Suppressor macrophage treated with lipopolysaccharide for 4 hours (primary cell): ENCODE measurements around the gene FAM89A.
"Not testable (repeated sequence)": the region's sequence is repeated elsewhere in the genome, so short reads cannot be mapped to it uniquely, and the experiment has no call there.

ENCODE experiments used
- DNase-seq: peaks from one replicate; pipeline ENCODE4 v3.0.0-alpha.2; 2020

Gene FAM89A

DNA sequence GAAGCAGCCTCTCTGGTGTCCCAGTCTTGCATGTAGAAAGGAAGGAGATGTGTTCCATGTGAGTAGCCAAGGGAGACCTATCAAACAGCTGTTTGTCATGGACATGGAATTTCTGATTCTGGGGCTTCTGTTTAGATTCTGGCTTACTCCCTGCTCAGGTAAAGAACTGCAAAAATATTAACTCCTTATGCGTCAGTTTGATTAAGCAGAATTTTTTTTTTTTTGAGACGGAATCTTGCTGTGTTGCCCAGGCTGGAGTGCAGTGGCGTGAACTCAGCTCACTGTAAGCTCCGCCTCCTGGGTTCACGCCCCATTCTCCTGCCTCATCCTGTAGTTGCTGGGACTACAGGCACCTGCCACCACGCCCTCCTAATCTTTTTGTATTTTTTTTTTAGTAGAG lies 54.3 kb downstream of the FAM89A start:
- no peak for DNase-seq

- DNase-seq, result not testable (repeated sequence)
Measured at GRCh38 chr1:230984622-230985515, 55.2 kb downstream of the FAM89A start.

DNA sequence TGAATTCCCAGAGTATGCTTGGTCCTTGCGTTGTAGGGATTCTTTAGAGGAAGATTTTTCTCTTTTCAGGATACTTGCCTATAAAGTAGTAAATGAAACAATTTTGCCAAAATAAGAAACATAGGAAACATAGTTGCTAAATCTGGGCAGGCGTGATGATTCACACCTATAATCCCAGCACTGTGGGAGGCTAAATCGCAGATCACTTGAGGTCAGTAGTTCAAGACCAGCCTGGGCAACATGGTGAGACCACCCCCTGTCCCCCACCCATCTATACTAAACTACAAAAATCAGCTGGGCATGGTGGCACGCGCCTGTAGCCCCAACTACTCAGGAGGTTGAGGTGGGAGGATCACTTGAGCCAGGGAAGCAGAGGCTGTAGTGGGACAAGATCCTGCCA lies 56.2 kb downstream of the FAM89A start:
- no peak for DNase-seq

DNA sequence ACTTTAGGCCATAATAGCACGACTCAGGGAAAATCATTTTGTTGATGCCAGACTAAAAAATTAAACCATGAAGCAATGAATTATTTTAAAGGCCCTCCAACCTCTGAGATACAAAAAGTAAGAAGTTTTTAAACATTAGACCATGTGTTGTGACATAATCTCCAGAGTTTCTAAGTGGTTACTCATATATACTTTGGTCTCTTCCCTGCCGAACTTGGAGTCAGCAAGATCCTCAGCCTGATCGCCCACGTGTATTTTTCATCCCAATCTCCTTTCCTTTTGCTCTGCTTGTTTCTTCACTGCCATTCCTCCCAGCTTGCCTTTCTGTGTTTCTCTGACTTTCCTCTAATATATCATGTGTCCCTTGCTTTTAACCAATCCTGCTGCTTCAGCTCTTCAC lies 57.4 kb downstream of the FAM89A start:
- DNase-seq, result no peak

DNA sequence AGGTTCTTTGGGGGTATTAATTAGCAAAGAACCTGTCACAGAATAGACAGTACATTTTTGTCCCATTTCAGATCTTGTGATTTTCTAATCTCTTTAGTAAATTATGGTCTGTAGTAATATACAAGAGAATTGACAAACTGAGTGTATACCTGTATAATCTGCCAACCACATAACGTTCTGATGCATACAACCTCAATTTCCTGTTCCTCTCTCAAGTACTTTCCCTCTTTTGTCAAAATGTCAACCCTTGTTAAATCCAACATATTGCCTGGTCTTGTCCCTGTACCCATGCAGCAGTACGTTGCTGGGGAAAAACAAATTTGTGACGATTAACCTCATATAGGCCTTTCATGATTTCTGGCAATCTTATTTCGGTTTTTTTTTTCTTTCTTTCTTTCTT lies 60.1 kb downstream of the FAM89A start:
- no peak for DNase-seq

DNA sequence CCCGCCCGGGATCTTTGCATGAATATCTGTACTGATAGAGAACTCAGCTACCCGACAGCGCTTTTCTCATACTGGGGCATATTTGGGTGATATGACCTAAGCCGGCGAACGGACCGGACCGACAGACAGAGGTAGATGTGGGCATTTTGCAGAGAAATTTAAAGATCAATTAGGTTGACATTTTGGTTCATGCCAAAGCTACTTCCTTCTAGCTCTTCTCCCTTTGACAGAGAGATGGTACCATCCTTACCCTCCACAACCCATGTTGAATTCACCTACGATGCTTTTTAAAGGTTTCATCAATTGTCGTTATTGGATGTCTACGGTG lies 60.7 kb downstream of the FAM89A start:
- DNase-seq, result peak; percentile 9

- peak; percentile 99 for DNase-seq
Measured at GRCh38 chr1:230978491-230979388, 61.3 kb downstream of the FAM89A start, which contains the start of the genes ARV1 and TTC13. Gene ARV1, plus strand, starts transcription at chr1:230979094. Its CDS starts 12 bp downstream, at chr1:230979106. Gene TTC13, minus strand, starts transcription at chr1:230978861. Its CDS starts 31 bp downstream, at chr1:230978830.

DNA sequence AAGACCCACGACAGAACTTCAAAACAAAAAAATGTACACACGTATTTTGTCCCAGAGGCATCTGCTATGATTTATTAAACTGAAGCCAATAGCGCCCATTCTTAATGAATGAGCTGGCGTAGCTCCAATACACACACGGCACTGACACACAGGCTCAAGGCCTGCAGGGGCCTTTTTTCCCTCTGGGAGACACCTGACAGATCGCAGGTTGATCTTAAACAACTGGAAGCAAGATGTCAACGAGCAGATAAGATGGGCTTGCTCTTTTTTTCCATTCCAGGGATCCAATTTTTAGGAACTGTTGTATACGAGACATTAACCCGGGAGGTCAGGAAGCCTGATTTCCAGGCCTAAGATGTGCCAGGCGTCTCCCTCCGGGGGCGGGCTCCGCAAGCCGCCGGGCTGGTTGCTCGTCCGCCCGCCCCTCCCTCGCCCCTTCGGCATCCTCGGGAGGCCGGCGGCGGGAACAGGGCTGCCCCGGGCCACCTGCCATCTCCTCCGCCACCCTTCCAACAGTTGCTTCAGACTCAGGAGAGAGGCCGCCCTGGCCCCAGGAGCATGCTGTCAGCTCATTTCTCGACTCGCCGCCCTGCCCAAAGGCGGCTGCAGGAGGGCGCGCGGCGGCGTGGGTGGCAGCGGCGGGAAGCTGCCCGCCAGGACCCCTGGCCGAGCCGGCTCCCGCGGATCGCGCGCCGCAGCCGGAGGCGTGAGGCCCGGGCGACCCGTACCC lies 62.1 kb downstream of the FAM89A start:
- DNase-seq, result peak; percentile 34

DNA sequence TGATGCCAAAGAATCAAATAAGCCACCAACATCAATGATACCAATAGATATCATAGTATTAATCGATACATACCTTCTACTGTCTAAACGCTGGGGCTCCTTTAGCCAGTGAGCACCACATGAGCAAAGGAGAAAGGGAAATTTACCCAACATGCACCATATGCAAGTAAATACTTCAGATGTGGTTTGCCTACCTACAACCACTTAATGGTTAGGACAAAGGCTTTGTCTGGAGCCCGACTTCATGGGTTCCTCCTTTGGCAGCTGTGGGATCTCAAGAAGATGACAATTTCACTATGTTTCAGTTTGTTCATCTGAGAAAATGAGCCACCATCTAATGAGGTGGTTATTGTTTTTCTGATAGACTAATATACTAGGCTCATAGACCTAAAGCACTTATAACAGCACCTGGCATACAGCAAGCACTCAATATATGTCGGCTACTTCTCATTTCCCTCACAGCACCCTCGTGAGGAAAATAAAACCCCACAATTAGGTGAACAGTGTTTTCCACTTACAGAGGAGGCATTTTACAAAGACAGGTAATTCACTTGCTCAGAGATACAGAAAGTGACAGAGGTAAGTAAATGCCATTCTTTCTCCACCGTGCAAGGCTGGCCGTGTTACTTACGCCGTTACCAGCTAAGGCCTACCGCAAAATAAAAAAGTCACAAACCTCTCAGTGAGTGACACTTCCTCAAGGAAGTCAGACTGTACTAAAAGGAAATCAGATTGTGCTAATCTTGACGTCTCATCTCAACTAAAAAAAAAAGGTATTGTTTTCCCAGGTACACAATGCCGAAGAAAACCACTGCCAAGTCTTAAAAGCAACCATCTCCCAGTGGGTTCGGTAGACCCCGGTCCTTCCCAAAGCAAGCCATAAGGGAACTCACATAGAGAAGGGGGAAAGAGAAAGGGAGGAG lies 63.0 kb downstream of the FAM89A start:
- peak; percentile 32 for DNase-seq

- DNase-seq, result no peak
Measured at GRCh38 chr1:230976360-230976759, 63.7 kb downstream of the FAM89A start.

DNA sequence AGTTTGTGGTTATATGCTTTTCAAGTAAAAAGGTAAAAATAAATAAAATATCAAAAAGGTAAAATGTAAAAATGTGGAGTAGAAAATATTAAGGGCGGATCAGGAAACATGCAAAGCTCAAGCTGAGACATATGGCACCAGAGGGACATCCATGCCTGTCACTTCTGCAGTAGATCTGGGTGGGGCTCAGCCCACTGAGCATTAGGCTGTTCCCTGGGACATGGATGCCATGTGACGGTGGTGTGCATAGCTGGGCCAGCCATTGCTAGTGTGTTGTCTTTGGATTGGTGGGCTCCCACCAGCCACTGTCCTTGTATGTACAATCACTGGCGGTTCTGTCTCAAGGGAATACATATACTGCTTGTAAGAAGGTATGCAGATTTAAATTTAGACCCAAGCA lies 64.4 kb downstream of the FAM89A start:
- no peak for DNase-seq

DNA sequence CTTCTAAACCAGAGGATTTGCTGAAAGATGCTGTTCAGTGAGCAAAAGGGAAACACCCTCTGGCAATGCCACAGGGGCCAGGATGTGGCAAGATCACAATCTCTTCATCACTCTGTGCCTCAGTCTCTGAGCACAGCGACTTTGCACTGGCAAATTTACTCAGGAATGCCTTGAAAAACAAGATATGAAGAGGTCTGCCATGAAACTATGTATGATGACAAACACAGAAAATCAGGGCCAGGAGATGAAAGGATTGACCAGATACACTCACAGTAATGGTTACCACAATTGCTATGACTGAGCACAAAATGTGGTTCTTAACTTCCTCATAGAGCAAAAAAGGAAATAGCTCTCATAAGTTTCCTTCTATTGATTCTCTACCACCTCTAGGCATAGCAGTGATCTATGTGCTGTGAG lies 67.2 kb downstream of the FAM89A start:
- peak; percentile 67 for DNase-seq

- no peak for DNase-seq
Measured at GRCh38 chr1:230971771-230972170, 68.3 kb downstream of the FAM89A start.

DNA sequence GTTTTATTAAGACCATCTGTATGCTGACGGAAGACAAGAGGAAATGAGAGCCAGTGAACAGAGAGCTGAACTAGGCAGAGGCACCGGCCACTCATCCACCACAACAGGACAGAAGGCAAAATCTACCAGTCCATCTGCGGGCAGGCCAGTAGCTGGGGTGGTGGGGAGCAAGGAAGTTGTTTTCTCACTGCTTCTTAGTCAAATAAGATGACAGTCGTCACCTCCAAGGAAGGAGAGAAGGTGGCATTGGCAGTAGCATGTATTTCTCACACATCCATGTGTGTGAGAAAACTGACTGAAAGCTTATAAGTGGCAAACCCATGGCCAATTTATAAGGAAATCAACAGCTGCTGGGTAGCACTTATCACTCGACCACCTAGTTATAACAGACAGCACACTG lies 69.6 kb downstream of the FAM89A start:
- no peak for DNase-seq
